HG03280 (cell line): ENCODE data around the gene ANO8.
"Not testable (repeated sequence)": the region's sequence is repeated elsewhere in the genome, so short reads cannot be mapped to it uniquely, and the experiment has no call there.

Experiments used
- ATAC-seq: cut with Tn5 transposase; IDR thresholded peaks from one replicate; pipeline ENCODE4 v1.9.1; 2021; ENCODE audit warnings: mild to moderate bottlenecking, moderate library complexity; ENCODE audit not compliant: unreplicated experiment

ANO8 gene

GRCh38 chr19:17334414-17335409, at the start of gene ANO8:
ANO8 (minus strand) TSS chr19:17334855; CDS start chr19:17334670, 185 bp downstream.
- peak; percentile 39 for ATAC-seq

GRCh38 chr19:17380426-17381138, 45.9 kb upstream of the ANO8 start:
- ATAC-seq, result no peak

- no peak for ATAC-seq
Measured at GRCh38 chr19:17379221-17379631, 44.6 kb upstream of the ANO8 start.

- no peak for ATAC-seq
Measured at GRCh38 chr19:17378271-17378670, 43.6 kb upstream of the ANO8 start.

GRCh38 chr19:17376935-17377600, 42.4 kb upstream of the ANO8 start, which contains the start of gene PLVAP:
PLVAP (minus strand) TSS chr19:17377342; CDS start chr19:17377288, 54 bp downstream.
- ATAC-seq, result no peak

- no peak for ATAC-seq
Measured at GRCh38 chr19:17370026-17370587, 35.5 kb upstream of the ANO8 start.

GRCh38 chr19:17365361-17365760, 30.7 kb upstream of the ANO8 start:
- no peak for ATAC-seq

- not testable (repeated sequence) for ATAC-seq
Measured at GRCh38 chr19:17363852-17364605, 29.4 kb upstream of the ANO8 start.

GRCh38 chr19:17359905-17360800, 25.5 kb upstream of the ANO8 start:
- ATAC-seq, result no peak

GRCh38 chr19:17358395-17358794, 23.7 kb upstream of the ANO8 start:
- ATAC-seq, result no peak

- ATAC-seq, result no peak
Measured at GRCh38 chr19:17357724-17358123, 23.1 kb upstream of the ANO8 start.

GRCh38 chr19:17357078-17357666, 22.5 kb upstream of the ANO8 start:
- ATAC-seq, result no peak

- no peak for ATAC-seq
Measured at GRCh38 chr19:17353386-17353785, 18.7 kb upstream of the ANO8 start.

- ATAC-seq, result no peak
Measured at GRCh38 chr19:17352608-17353280, 18.1 kb upstream of the ANO8 start.

- no peak for ATAC-seq
Measured at GRCh38 chr19:17351815-17352435, 17.3 kb upstream of the ANO8 start.

GRCh38 chr19:17348700-17349099, 14.0 kb upstream of the ANO8 start:
- no peak for ATAC-seq

- ATAC-seq, result no peak
Measured at GRCh38 chr19:17347877-17348276, 13.2 kb upstream of the ANO8 start.

- no peak for ATAC-seq
Measured at GRCh38 chr19:17347361-17347760, 12.7 kb upstream of the ANO8 start.
